ENCODE measurements around the gene BBLN. TPM values are rescaled to one million over a fixed set of nuclear protein-coding genes. Genes with fewer than 3 reads are reported as not detected.
A peak's percentile ranks its signal among the peaks of the same experiment; 100 is the strongest.

The BBLN gene
- total and polyA plus RNA-seq, 5 experiments from 2014 or later = 47.7 to 122 (median 116) TPM

DNA sequence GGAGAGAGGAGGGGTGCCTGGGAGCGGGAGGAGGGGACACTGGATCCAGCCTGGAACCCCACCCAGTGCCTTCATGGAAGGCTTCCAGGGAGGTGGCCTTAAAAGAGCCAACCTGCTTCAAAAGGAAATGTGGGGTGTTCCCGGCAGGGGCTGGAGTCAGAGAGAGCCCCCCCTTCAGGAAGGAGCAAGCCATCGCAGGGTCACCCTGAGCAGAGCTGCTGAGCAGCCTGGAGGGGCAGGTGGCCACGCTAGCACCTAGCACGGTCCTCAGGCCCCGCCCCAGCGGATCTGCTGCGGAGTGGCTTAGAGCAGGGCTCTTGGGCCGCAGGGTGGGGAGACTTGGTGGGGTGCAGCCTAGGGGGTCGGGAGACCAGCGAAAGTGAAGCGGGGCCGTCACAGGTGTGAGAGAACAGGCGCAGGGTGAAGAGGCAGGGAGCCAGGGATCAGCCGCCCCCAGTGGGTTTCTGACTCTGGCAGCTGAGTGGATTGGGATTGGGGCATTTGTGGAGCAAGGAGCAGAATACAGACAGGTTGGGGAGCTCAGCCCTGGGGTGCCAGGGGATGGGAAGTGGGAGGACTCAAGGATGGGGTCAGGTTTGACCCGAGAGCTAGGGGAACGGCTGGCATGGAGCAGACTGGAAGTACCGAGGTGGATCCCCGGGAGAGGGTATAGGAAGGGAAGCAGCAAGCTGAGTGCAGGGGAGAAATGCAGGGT, 9.3 kb upstream of the BBLN start:
- Mint-ChIP-seq H3K27ac (peak overlapping the region in 3 of 10 donors; percentile 13 to 58 (median 56)), H3K9me3 (no peaks in the 10 kb centered on the region), H3K4me1 (peaks cover 0 to 14% (median 3%) of the 10 kb centered on the region in 4 donors), H3K36me3 (no peaks in the 10 kb centered on the region), H3K4me3 (no peak overlapping the region), H3K27me3 (no peaks in the 10 kb centered on the region)
- ATAC-seq = peak in 1 of 2 donors; percentile 50
- no peak for DNase-seq
- POLR2A ChIA-PET = no interaction called here

DNA sequence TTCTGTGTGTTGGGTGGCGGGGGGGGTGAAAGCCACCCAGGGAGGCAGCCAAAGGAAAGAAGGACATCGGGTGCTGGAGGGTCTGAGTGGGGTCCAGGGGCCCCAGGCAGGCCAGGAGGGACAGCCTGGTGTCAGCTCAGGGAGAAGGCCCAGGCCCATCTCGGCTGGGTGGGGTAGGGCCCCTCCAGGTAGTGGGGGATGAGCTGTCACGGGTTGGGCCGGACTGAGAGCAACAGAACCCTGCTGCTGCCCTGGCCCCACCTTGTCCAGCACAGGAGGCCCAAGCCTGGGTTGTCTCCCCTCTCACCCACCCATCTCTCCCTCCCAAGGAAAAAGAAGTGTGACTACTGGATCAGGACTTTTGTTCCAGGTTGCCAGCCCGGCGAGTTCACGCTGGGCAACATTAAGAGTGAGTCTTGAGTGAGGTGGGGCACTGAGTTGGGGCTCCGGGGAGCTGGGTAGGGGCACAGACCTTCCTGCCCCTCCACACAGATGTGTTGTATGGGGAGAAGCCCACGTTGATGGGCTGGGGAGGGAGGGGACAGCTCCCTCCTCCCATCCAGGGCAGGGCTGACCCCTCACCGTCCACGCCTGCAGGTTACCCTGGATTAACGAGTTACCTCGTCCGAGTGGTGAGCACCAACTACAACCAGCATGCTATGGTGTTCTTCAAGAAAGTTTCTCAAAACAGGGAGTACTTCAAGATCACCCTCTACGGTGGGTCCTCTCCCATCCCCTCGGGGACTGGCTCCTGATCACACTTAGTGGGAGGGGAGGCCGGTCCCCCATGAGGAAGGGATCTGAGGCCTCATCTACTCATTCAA, 8.5 kb upstream of the BBLN start:
- Mint-ChIP-seq H3K27ac (peak overlapping the region in 1 of 10 donors; percentile 10), H3K36me3 (no peaks in the 10 kb centered on the region), H3K9me3 (no peaks in the 10 kb centered on the region), H3K4me3 (no peak overlapping the region), H3K27me3 (no peaks in the 10 kb centered on the region), H3K4me1 (peaks cover 0 to 14% (median 3%) of the 10 kb centered on the region in 4 donors)
- POLR2A ChIA-PET = interaction anchor here (0.6 to 1.1 kb wide), 2 partner anchors 11 to 1651 kb away, joined by 3 to 4 read pairs; no protein-coding TSS in a partner anchor
- ATAC-seq (no peak), DNase-seq (no peak)

DNA sequence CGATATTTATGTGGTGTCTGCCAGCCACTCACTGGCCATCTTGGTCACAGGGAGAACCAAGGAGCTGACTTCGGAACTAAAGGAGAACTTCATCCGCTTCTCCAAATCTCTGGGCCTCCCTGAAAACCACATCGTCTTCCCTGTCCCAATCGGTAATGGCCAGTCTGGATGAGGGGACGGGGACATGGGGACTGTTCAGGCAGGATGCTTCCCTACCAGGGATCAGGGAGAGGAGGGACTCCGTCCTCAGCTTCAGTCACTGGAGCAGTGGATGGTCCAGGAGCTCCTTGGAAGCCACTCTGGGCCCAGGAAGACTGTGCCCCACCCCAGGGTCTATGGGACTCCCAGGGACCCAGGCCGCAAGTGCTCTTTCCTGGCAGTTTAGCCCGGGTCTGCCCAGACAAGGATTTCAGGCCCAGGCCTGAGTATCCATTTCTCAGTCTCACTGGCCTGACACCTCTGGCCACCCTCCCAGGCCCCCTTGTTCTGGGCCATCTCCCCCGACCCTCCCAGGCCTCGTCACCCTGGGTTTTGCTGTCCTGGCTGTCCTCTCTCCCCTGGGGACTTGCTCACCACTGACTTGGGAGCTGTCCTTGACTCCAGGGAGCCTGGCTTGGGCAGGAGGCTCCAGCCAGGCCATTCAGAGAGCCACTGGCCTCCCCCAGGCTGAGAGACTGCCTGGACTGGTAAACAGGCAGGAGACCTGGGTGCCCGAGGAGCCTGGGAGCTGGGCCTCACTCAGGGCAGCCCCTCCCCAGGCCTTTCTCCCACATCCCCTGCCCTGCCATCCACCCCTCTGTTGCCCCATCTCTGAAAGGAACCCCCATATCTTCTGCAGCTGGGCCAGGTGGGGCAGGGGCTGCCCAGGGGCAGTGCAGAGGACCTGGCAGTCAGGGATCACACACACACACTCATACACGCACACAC, 7.7 kb upstream of the BBLN start:
- POLR2A ChIA-PET = interaction anchor here (0.6 to 1.1 kb wide), 2 partner anchors 12 to 1650 kb away, joined by 3 to 4 read pairs; no protein-coding TSS in a partner anchor
- Mint-ChIP-seq H3K27me3 (no peaks in the 10 kb centered on the region), H3K36me3 (no peaks in the 10 kb centered on the region), H3K27ac (peak overlapping the region in 1 of 10 donors; percentile 10), H3K4me1 (peaks cover 0 to 14% (median 3%) of the 10 kb centered on the region in 4 donors), H3K4me3 (no peak overlapping the region), H3K9me3 (no peaks in the 10 kb centered on the region)
- ATAC-seq = no peak
- no peak for DNase-seq

DNA sequence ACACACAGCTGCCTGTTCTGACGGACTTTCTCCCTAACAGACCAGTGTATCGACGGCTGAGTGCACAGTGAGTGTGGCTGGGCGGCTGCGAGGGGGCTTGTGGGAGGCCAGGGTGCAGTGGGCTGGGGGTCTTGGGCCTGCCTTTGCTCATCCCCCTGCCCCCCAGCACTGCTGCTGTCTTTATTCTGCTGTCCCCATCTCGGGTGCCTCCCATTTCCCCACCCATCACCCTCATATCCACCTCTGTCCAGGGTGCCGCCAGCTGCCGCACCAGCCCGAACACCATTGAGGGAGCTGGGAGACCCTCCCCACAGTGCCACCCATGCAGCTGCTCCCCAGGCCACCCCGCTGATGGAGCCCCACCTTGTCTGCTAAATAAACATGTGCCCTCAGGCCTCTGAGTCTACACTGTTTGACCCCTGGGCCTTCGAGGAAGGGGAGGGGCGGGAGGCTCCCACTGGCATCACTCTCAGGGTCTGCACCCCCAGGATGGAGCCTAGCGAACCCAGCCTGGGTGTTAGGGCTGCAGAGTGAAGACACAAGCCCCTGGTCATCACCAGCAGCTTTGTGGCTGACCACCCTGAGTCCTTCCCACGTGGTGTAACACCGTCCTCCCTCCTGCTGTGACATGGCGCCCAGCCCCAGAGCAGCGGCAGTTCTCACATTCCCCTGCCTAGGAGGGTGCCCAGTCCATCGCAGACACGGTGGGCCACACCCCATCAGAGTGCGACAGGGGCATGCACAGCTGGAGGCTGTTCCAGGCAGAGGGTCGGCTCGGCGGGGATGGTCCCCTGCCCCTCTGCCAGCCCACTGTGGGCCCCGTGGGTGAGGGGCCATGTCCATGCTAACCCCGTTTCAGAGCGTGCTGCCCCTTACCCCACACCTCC, 6.8 kb upstream of the BBLN start:
- DNase-seq = no peak
- H3K4me3 Mint-ChIP-seq = no peak overlapping the region
- H3K27me3 Mint-ChIP-seq = no peaks in the 10 kb centered on the region
- no peaks in the 10 kb centered on the region for H3K9me3 Mint-ChIP-seq
- no peak overlapping the region for H3K27ac Mint-ChIP-seq
- no peaks in the 10 kb centered on the region for H3K36me3 Mint-ChIP-seq
- peaks cover 0 to 14% (median 3%) of the 10 kb centered on the region in 4 donors for H3K4me1 Mint-ChIP-seq
- ATAC-seq = no peak
- POLR2A ChIA-PET = no interaction called here

DNA sequence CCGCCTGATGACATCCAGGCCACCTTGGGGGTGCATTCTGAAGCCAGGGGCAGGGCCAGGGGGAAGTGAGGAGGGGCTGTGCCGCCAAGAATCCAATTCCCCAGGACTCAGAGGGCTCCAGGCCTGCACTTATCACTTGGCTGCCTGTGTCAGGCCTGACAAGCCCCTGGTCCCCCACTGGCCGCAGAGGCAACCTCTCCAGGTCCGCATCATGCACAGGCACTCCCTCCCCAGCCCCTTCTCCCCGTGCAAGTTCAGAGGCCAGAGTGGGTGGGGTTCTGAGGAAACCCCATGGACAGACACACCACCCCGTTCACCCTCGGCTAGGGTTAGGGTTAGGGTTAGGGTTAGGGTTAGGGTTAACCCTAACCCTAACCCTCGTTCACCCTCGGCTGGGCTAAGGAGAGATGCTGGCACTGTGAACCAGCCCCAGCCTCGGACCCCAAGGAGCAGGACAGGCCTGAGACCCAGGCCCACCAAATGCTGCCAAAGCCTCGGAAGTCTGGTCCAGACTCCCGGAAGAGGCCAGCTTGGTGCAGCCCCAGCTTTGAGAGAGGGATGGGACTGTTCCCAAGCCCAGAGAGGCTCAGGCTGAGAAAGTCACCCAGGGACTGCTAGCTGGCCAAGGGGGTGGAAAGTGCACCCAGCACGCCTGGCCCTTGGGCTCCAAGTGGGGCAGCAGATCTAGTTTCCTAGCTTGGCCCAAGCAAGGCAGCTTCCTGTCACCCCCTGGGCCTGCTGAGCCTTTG, 5.9 kb upstream of the BBLN start:
- Mint-ChIP-seq H3K4me1 (peaks cover 0 to 15% (median 3%) of the 10 kb centered on the region in 4 donors), H3K9me3 (no peaks in the 10 kb centered on the region), H3K4me3 (no peak overlapping the region), H3K27ac (no peak overlapping the region), H3K36me3 (no peaks in the 10 kb centered on the region), H3K27me3 (no peaks in the 10 kb centered on the region)
- no peak for DNase-seq
- no peak for ATAC-seq
- POLR2A ChIA-PET = no interaction called here

DNA sequence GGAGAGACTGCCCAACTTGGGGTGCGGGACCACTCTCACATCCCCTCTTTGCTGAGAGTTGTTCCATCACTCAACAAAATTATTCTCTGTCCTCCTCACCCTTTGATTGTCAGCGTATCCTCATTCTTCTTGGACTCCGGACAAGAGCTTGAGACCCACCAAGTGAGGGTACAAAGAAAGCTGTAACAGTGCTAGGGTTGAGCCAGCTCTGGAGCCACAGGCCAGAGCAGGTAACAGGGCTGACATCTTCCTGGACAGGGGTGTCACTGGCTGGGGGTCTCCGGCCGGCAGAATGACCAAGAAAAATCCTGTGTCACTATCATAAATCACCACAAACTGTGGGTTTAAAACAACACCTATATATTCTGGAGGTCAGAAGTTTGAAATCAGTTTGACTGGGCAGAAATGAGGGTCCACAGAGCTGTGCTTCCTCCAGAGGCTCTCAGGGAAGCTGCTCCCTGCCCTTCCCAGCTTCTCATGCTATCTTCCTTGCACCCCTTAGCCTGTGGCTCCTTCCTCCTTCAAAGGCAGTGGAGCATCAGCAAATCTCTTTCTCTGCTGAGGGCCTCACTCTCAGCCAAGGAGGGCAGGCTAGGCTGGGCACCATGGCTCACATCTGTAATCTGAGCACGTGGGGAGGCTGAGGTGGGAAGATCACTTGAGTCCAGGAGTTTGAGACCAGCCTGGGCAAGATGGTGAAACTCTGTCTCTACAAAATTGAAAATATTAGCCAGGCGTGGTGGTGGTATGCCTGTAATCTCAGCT, 4.1 kb upstream of the BBLN start:
- H3K4me1 Mint-ChIP-seq = peaks cover 2 to 11% (median 7%) of the 10 kb centered on the region in 4 donors
- no peaks in the 10 kb centered on the region for H3K36me3 Mint-ChIP-seq
- H3K9me3 Mint-ChIP-seq = no peaks in the 10 kb centered on the region
- POLR2A ChIA-PET = interaction anchor here (1.0 kb wide), 1 partner anchor 38 kb away, joined by 3 read pairs; no protein-coding TSS in a partner anchor
- H3K27ac Mint-ChIP-seq = peak overlapping the region in 6 of 10 donors; percentile 14 to 74 (median 20)
- H3K27me3 Mint-ChIP-seq = no peaks in the 10 kb centered on the region
- peak overlapping the region in 1 of 10 donors; percentile 70 for H3K4me3 Mint-ChIP-seq
- DNase-seq = no peak
- ATAC-seq = no peak

DNA sequence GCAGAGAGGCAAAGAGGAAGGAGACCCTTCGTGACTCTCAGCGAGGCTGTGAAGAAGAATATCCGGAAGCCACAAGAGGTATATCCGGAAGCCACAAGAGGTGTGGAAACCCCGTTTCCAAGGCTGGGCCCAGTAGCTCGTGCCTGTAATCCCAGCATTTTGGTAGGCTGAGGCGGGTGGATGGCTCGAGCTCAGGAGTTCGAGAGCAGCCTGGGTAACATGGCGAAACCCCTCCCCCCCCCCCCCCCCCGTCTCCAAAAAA, 612 bp upstream of the BBLN start:
- POLR2A ChIA-PET = interaction anchor here (0.6 to 3.2 kb wide), 9 partner anchors 31 to 565 kb away, joined by 3 to 14 read pairs (median 3); partner anchors contain the start of genes CDK9, CIZ1, PTGES2 and URM1
- Mint-ChIP-seq H3K4me1 (peaks cover 10 to 24% (median 22%) of the 10 kb centered on the region in 4 donors), H3K9me3 (no peaks in the 10 kb centered on the region), H3K36me3 (peaks cover 0 to 8% (median 2%) of the 10 kb centered on the region in 3 donors), H3K27me3 (no peaks in the 10 kb centered on the region), H3K4me3 (peak overlapping the region; percentile 78 to 90 (median 80)), H3K27ac (peak overlapping the region; percentile 82 to 96 (median 92))
- peak in 9 of 10 donors; percentile 18 to 78 (median 58) for DNase-seq
- peak; percentile 53 to 66 for ATAC-seq

DNA sequence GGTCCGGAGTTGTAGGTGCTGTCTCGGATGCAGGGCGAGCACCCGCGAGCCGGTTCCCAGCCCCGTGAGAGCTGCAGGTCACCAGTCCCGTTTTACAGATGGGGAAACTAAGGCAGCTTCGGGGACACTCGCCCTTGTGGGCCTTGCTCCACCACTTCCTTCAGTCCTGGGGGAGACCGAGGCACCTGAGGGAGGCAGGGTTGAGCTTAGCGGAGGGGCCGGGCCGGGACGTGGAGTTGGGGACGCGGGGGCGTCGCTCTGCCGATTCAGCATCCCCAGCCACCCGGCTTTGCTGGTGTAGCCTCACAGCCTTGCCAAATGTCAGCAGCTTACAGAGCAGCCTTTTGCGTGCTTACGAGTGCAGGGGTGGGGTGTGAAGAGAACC, 530 bp downstream of the BBLN start:
- POLR2A ChIA-PET = interaction anchor here (0.6 to 3.2 kb wide), 8 partner anchors 18 to 564 kb away, joined by 3 to 14 read pairs (median 3); partner anchors contain the start of genes CDK9, CIZ1, PTGES2 and URM1
- H3K27ac Mint-ChIP-seq = peak overlapping the region in 7 of 10 donors; percentile 57 to 96 (median 90)
- peaks cover 10 to 24% (median 22%) of the 10 kb centered on the region in 4 donors for H3K4me1 Mint-ChIP-seq
- H3K27me3 Mint-ChIP-seq = no peaks in the 10 kb centered on the region
- H3K36me3 Mint-ChIP-seq = peaks cover 0 to 13% (median 2%) of the 10 kb centered on the region in 3 donors
- peak in 6 of 10 donors; percentile 6 to 43 (median 32) for DNase-seq
- no peaks in the 10 kb centered on the region for H3K9me3 Mint-ChIP-seq
- ATAC-seq = peak; percentile 25 to 34
- peak overlapping the region; percentile 71 to 90 (median 81) for H3K4me3 Mint-ChIP-seq

DNA sequence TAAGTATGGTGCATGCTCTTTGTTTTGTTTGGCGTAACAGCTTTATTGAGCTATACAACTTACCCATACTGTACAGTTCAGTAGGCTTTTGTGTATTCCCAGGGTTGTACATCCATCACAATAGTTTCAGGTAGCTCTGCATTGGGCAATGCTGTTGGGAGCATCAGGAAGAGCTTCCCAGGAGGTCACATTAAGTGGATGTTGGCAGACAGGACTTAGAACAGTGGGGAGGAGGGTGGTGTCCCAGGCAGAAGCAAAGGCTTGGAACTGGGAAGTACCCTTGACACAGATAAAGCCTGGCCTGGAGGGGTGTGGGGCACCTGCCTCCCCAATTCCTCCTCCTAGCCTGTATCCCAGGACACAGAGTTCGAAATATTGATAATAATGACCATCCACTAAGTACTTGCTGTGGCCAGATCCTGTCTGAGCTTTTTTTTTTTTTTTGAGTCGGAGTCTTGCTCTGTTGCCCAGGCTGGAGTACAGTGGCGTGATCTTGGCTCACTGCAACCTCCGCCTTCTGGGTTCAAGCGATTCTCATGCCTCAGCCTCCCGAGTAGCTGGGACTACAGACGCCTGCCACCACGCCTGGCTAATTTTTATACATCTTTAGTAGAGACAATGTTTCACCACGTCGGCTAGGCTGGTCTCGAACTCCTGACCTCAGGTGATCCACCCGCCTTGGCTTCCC, 1.3 kb downstream of the BBLN start:
- H3K9me3 Mint-ChIP-seq = no peaks in the 10 kb centered on the region
- DNase-seq (no peak), ATAC-seq (no peak)
- H3K36me3 Mint-ChIP-seq = peaks cover 0 to 19% (median 4%) of the 10 kb centered on the region in 3 donors
- H3K4me1 Mint-ChIP-seq = peaks cover 10 to 24% (median 22%) of the 10 kb centered on the region in 4 donors
- no peaks in the 10 kb centered on the region for H3K27me3 Mint-ChIP-seq
- H3K4me3 Mint-ChIP-seq = peak overlapping the region; percentile 71 to 90 (median 81)
- POLR2A ChIA-PET = interaction anchor here (0.5 to 3.2 kb wide), 8 partner anchors 19 to 563 kb away, joined by 3 to 14 read pairs (median 3); partner anchors contain the start of genes CIZ1 and PTGES2
- peak overlapping the region in 7 of 10 donors; percentile 24 to 96 (median 69) for H3K27ac Mint-ChIP-seq
